GM12892 (cell line): ENCODE measurements around the gene MUS81.

Experiments
- POLR2A ChIP-seq: IDR thresholded peaks from 2 replicates; pipeline ENCODE4 v1.6.1; 2011; ENCODE audit warnings: low read depth, low read length, control low read depth
- POLR2AphosphoS5 ChIP-seq: IDR thresholded peaks from 2 replicates; pipeline ENCODE4 v1.6.1; 2011; ENCODE audit warnings: low read depth, low read length, control low read depth
- TAF1 ChIP-seq: IDR thresholded peaks from 2 replicates; pipeline ENCODE4 v1.6.1; 2011; ENCODE audit warnings: low read depth, mild to moderate bottlenecking, control low read depth, low read length, borderline replicate concordance

- TF ChIP-seq POLR2AphosphoS5 (peak; percentile 31), POLR2A (peak; percentile 62), TAF1 (no peak)
These were observed 9.5 kb downstream of the MUS81 start for GRCh38 chr11:65869643-65870306.
